Stimulated activated CD4-positive, alpha-beta T cell treated with anti-CD3 and anti-CD28 coated beads, Interleukin-15, amount 100 ng/mL, for 1 hour (primary cell): ENCODE data around the gene FLRT3.

Experiments used
- DNase-seq, 2 donors: peaks; one replicate each; pipeline ENCODE4 v3.0.0-alpha.2; 2020; ENCODE audit warnings: low read depth in 1 of 2, low spot score in 1 of 2

FLRT3 gene

DNA sequence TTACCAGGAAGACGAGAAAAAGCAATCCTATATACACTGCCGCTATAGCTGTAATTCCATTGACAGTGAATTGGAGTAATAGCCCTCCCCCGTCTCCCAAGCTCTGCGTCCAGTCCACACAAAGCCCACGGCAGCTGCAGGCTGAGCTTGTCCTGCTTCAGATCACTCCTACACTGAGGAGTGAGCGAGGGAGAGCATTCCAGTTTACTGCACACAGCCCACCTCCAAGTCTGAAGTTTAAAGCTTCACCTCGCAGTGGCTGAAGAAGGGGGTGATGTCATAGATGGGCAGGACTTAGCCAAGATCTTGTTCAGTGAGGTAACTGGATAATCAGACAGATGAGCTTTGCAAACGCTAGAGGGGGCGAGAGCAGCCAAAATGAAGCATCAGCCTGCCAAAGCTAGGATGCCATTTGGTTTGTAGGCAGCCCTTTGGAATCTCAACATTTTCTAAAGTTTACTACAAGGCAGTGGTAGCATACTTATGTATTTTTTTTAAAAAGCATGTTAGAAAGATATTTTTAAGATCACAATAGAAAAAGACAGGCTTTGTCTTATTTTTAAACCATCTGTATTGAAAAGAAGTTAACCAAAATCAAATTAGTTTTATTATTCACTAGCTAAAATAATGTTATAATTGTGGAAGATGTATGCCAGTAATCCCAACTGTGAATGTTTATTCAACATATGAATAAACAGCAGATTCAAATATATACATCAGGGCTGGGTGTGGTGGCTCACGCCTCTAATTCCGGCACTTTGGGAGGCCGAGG lies at the start of gene FLRT3:
Gene FLRT3 (minus strand): TSS at position 213 of the 772 bp plus-strand sequence. CDS start 10,106 bp downstream, outside the sequence.
- DNase-seq, result no peak

GRCh38 chr20:14386726-14387125 lies 49.3 kb upstream of the FLRT3 start:
- no peak for DNase-seq

- no peak for DNase-seq
These were observed 47.8 kb upstream of the FLRT3 start for GRCh38 chr20:14385176-14385740.

- no peak for DNase-seq
These were observed 47.2 kb upstream of the FLRT3 start for GRCh38 chr20:14384416-14385175.

- no peak for DNase-seq
These were observed 45.9 kb upstream of the FLRT3 start for GRCh38 chr20:14383335-14383734.

DNA sequence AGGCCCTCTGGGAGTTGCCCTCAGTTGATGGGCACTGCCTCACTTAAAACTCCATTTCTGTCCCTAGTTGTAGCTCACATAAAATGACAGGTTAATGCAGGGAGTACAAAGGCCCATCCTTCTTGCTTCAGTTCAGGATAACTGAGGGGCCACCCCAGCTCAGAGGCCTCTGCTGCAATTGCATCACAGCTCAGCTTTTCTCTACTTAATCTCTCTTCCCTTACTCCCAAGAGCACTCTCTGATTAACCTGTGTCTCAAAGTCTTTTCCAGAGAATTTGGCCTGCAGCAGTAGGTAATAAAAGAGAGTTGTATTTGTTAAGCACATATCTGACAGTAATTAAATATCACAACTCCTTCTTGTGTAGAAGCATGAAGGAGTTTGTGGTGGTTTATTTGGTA lies 40.9 kb upstream of the FLRT3 start:
- no peak for DNase-seq

DNA sequence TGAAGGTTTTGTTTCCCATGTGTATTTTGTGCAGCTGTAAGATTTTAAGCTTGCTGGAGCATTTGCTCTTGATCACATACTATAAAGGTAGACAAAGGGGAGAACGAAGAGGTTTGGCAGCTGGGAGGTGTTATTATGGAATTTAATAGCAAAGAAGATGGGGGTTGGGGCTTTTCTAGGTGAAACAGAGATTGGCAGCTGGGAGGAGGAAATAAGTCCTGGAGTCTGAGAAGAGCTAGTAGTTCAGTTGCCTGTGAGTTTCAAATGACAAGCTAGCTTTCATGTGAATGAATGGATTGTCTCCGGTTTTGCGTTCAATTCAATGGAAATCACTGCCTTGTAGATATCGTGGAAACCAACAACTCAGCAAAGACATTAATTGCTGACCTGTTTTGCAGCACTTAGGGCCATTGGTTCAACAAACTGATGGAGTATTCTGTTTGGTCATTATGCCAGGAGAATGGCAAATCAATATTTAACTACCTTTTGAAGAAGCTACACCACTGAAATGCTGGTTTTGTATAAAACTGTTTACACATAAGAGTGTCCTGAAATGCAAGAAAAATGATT lies 38.1 kb upstream of the FLRT3 start:
- DNase-seq, result no peak

DNA sequence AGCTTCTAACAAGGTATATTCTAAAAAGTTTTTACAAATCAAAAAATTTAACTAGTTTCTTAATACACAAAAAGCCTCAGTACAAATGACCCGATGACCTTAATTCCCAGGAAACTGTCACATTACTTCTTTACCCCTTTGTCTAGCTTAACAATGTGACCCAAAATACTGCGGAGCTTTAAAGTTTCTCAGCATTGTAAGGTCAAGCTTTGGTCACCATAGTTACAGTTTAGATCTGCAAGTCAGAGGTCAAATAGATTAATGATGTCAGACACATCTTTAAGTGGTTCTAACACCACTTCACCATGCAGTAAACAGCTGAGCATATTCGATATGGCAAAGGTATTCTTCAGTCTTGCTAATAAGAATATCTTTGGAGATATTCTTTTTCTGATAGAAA lies 36.8 kb upstream of the FLRT3 start:
- no peak for DNase-seq

GRCh38 chr20:14361509-14362345 lies 24.3 kb upstream of the FLRT3 start:
- no peak for DNase-seq

GRCh38 chr20:14360416-14360815 lies 23.0 kb upstream of the FLRT3 start:
- no peak for DNase-seq

DNA sequence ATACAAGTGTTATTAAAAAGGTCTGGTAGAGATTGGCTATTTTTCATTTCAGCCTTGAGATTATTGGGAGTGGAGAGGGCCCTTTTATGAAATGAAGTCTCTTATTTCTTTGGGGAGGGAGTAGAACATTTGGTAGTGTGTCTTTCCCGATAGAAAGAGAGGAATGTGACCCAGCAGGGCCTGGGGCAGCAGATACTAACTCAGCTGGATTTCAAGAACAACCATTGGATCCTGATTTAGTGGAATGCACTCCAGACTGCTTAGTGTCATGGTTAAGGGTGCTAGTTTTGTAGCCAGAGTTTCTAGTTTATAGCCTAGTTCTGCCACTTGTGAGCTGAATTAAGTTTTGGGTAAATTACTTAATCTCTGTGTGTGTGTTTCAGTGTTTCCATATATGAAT lies 18.4 kb upstream of the FLRT3 start:
- DNase-seq, result no peak

DNA sequence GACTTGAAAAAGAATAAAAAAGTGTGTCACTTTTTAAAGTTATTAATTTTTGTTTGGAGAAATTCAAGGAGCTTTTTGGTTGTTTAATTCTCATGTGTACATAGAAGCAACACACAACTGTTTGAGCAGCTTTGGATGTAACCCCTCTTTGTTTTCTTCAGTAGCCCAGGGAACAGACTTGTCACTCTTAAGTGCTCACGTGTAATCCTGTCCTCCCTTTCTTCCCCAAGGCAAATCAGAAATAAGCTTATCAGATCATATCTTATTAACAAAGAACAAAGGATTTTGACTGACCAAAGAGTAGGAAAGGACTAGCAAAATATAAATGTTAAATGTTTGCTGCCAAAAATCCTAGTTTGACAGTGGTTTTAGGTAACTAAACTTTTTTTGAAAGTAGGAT lies 7.3 kb upstream of the FLRT3 start:
- no peak for DNase-seq

- DNase-seq, result no peak
These were observed 6.2 kb upstream of the FLRT3 start for GRCh38 chr20:14343491-14344065.

DNA sequence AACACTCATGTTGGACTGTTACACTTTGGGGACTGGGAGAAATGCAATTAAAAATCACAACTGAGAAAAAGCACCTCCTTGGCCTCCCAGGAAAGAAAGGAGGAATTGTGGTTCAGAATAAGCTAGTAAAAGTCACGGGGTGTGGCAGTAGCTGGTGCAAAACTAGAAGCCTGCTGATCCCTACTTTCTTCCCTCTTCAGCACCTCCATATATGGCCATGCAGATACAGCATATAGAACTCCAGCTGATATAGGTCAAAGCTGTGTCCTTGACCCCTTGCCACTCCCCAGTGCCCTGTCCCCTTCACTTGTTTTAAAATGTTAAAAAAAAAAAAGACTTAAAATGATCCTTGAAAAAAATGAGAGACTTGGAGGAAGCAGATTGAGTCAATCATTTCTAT lies 5.5 kb upstream of the FLRT3 start:
- no peak for DNase-seq

GRCh38 chr20:14341801-14342200 lies 4.4 kb upstream of the FLRT3 start:
- no peak for DNase-seq

GRCh38 chr20:14336686-14337085 lies 726 bp downstream of the FLRT3 start:
- no peak for DNase-seq

DNA sequence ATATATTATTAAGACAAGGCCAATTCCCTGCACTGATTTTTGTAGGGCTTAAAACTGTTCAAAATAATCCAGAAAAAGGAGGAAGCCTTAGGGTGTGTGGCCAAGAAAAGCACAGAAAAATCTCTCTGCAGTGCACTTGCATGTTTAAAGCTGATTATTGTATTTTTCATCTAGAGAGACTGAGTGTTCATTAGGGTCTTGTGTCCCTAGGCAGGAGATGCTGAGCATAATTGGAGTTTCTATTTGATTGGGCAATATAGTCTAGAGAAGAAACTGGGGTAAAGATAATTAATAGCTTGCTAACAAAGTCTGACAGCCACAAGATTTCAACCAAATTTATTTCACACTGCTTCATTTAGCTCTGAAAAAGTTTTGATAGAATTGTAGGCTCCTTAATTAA lies 2.4 kb downstream of the FLRT3 start:
- DNase-seq, result no peak

GRCh38 chr20:14334306-14334930 lies 3.0 kb downstream of the FLRT3 start:
- DNase-seq, result no peak

DNA sequence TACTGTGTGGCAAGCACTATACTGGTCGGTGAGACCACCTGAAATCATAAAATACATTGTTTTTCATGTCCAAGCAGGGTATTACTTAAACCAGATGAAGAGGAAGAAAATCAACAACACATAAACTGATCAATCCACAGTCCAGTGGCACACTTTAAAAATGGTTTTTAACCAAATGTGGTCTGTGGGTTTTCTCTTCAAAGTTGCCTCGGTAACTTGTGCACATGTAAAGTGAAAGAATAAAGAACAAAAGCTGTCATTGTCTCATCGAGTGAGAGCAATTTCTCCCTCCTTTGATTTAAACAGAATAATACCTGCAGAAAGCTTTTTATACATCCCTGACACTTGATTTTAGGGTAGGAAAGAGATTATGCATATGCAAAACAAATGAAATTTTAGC lies 3.7 kb downstream of the FLRT3 start:
- DNase-seq, result no peak

GRCh38 chr20:14332866-14333265 lies 4.5 kb downstream of the FLRT3 start:
- DNase-seq, result no peak
